ENCODE results near the gene MEN1.

MEN1 gene

GRCh38 chr11:64759722-64760719, 50.3 kb downstream of the MEN1 start, which contains the start of gene PYGM:
TSS of gene PYGM (minus strand) at chr11:64759974. CDS start at chr11:64759898, 76 bp downstream.
- peak; percentile 85 for DNase-seq

GRCh38 chr11:64759131-64759721, 51.1 kb downstream of the MEN1 start:
- peak; percentile 15 for DNase-seq

- DNase-seq, result no peak
Observed at GRCh38 chr11:64758330-64759079, 51.8 kb downstream of the MEN1 start.

GRCh38 chr11:64757549-64758329, 52.6 kb downstream of the MEN1 start:
- DNase-seq, result no peak

- no peak for DNase-seq
Observed at GRCh38 chr11:64755681-64756361, 54.5 kb downstream of the MEN1 start.

- DNase-seq, result no peak
Observed at GRCh38 chr11:64754919-64755662, 55.3 kb downstream of the MEN1 start.

GRCh38 chr11:64754124-64754918, 56.0 kb downstream of the MEN1 start:
- DNase-seq, result no peak

Measured in eye (tissue), 1 donor.